Neural cell (in vitro differentiated cells): ENCODE results near the gene AK4. TPM values are rescaled to one million over a fixed set of nuclear protein-coding genes. Genes with fewer than 3 reads are reported as not detected.

ENCODE experiments used
- H2AFZ ChIP-seq: fragments of 200-600, 300-800 bp; sonication (generic), shearing (Covaris generic); 2 replicates; pipeline ENCODE4 v1.6.0; 2014; ENCODE audit warnings: low read depth, mild to moderate bottlenecking, antibody characterized with exemption, low read length, moderate library complexity
- H3F3A ChIP-seq: fragments of 200-600 bp; shearing (Covaris generic); 2 replicates; pipeline ENCODE4 v1.6.1; 2016; ENCODE audit warnings: mild to moderate bottlenecking, moderate library complexity, mixed read lengths, antibody characterized with exemption, low read length; ENCODE audit not compliant: insufficient read depth, poor library complexity, severe bottlenecking
- H3K27ac ChIP-seq: fragments of 200-600, 300-800 bp; sonication (generic), shearing (Covaris generic); 2 replicates; pipeline ENCODE4 v1.5.1; 2014; ENCODE audit warnings: mild to moderate bottlenecking, low read length, moderate library complexity
- H3K27me3 ChIP-seq: fragments of 300-800, 200-600 bp; sonication (generic), shearing (Covaris generic); 2 replicates; pipeline ENCODE4 v1.6.0; 2014; ENCODE audit warnings: mild to moderate bottlenecking, low read depth, low read length, moderate library complexity; ENCODE audit not compliant: insufficient read depth
- H3K36me3 ChIP-seq: fragments of 300-800, 200-600 bp; sonication (generic), shearing (Covaris generic); 2 replicates; pipeline ENCODE4 v1.5.1; 2014; ENCODE audit warnings: mild to moderate bottlenecking, antibody characterized with exemption, low read length, moderate library complexity; ENCODE audit not compliant: insufficient read depth
- H3K4me2 ChIP-seq: fragments of 300-800, 200-600 bp; sonication (generic), shearing (Covaris generic); 2 replicates; pipeline ENCODE4 v1.6.0; 2014; ENCODE audit warnings: mild to moderate bottlenecking, low read length
- H3K4me3 ChIP-seq: fragments of 300-800, 200-600 bp; sonication (generic), shearing (Covaris generic); 2 replicates; pipeline ENCODE4 v1.5.1; 2014; ENCODE audit warnings: mild to moderate bottlenecking, low read length, moderate library complexity
- H3K79me2 ChIP-seq: fragments of 200-600 bp; shearing (Covaris generic); replicated peaks from 2 replicates; pipeline ENCODE4 v1.6.0; 2014; ENCODE audit warnings: mild to moderate bottlenecking, low read length, moderate library complexity; ENCODE audit not compliant: insufficient read depth
- H3K9ac ChIP-seq: fragments of 300-800, 200-600 bp; sonication (generic), shearing (Covaris generic); 2 replicates; pipeline ENCODE4 v1.6.1; 2016; ENCODE audit warnings: mild to moderate bottlenecking, low read length, mixed read lengths
- H3K9me2 ChIP-seq: fragments of 200-600 bp; shearing (Covaris generic); 2 replicates; pipeline ENCODE4 v1.6.1; 2016; ENCODE audit warnings: mild to moderate bottlenecking, low read length, mixed read lengths; ENCODE audit not compliant: insufficient read depth
- H3K9me3 ChIP-seq: fragments of 200-600, 300-800 bp; sonication (generic), shearing (Covaris generic); 2 replicates; pipeline ENCODE4 v1.6.1; 2016; ENCODE audit warnings: mild to moderate bottlenecking, mixed run types, low read length, moderate library complexity, mixed read lengths
- H4K20me1 ChIP-seq: fragments of 200-600 bp; shearing (Covaris generic); 2 replicates; pipeline ENCODE4 v1.6.1; 2016; ENCODE audit warnings: mild to moderate bottlenecking, mixed run types; ENCODE audit not compliant: insufficient read depth
- EP300 ChIP-seq: fragments of 450-650 bp; conservative IDR thresholded peaks from 2 replicates; pipeline ENCODE4 v1.6.1; 2014; ENCODE audit warnings: antibody characterized with exemption, mild to moderate bottlenecking, moderate library complexity; ENCODE audit not compliant: poor library complexity, severe bottlenecking
- EZH2 ChIP-seq: fragments of 200-600, 300-800 bp; shearing (Covaris generic), sonication (generic); IDR thresholded peaks from 2 replicates; pipeline ENCODE4 v1.6.1; 2014; ENCODE audit warnings: antibody characterized with exemption, low read length, borderline replicate concordance, mild to moderate bottlenecking; ENCODE audit not compliant: insufficient read depth, poor library complexity, severe bottlenecking
- MXI1 ChIP-seq: fragments of 450-650 bp; conservative IDR thresholded peaks from 2 replicates; pipeline ENCODE4 v1.6.1; 2014; ENCODE audit warnings: antibody characterized with exemption, mild to moderate bottlenecking; ENCODE audit not compliant: poor library complexity, severe bottlenecking
- POLR2AphosphoS5 ChIP-seq: IDR thresholded peaks from 2 replicates; pipeline ENCODE4 v1.6.1; 2012
- RAD21 ChIP-seq: fragments of 450-650 bp; conservative IDR thresholded peaks from 2 replicates; pipeline ENCODE4 v1.6.1; 2014; ENCODE audit warnings: antibody characterized with exemption, mild to moderate bottlenecking, moderate library complexity
- SMC3 ChIP-seq: fragments of 450-650 bp; conservative IDR thresholded peaks from 2 replicates; pipeline ENCODE4 v1.6.1; 2014; ENCODE audit warnings: antibody characterized with exemption, mild to moderate bottlenecking, moderate library complexity; ENCODE audit not compliant: poor library complexity
- TAF1 ChIP-seq: IDR thresholded peaks from 2 replicates; pipeline ENCODE4 v1.6.1; 2012; ENCODE audit warnings: low read depth
- polyA plus RNA-seq: library from polyadenylated mRNA; depleted of rRNA; stranded (reverse); fragments of >200 nt; gene quantifications from 2 replicates; pipeline ENCODE4 v1.2.3, GENCODE V29; 2014
- TF ChIP-seq, protein P1 (sequence below): IDR thresholded peaks from 2 replicates; pipeline ENCODE4 v1.6.1; 2012; ENCODE audit warnings: borderline replicate concordance
- TF ChIP-seq, protein P2 (sequence below): fragments of 450-650 bp; IDR thresholded peaks from 2 replicates; pipeline ENCODE4 v1.5.1; 2014; ENCODE audit warnings: antibody characterized with exemption, mild to moderate bottlenecking, moderate library complexity; ENCODE audit not compliant: poor library complexity, severe bottlenecking

AK4 gene
- polyA plus RNA-seq, 1 donor from 2014 or later: 1.9 TPM

DNA sequence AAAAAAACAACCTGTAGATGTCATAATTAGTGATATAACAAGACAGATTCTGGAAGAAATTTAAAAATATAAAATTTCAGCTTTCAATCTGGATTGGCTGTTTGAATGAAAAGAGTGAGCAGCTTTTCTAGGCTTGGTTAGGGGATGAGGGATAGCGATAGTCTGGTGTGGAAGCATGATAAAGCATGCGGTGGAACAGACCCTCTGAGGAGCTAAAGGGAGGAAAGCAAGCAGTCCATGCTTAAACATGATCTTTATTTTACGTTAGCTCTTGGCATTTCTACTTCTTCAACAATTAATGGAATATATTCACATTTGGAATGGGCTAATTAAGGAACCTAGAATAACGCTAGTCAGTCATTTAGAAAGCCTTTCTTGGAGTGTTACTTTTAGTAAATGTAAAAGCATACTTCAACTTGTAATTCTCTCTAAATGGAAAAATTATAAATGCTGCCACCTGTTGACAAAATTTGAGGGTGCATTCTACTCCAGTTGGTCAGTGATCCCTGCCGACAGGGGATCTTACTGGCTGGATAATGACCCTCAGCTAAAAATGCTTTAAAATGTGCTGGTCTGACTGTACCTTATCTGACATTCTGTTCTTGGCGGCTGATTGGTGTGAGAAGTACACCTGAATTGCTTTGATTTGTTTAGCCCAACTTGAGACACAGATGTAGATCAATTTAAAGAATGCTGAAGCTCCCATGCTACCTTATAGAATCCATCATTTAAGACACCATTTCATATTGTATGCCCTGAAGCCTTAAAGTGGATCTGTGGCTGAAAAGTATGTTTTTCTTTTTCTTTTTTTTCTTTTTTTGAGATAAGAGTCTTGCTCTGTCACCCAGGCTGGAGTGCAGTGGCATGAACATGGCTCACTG lies 61.2 kb downstream of the AK4 start:
- Histone ChIP-seq H3K4me2 (no peak overlapping the region), H4K20me1 (no peaks in the 10 kb centered on the region), H3K27ac (no peak overlapping the region), H3K79me2 (no peaks in the 10 kb centered on the region), H3K4me3 (no peak overlapping the region), H3K27me3 (no peaks in the 10 kb centered on the region), H3K9me3 (no peaks in the 10 kb centered on the region), H3K36me3 (no peaks in the 10 kb centered on the region), H3F3A (no peaks in the 10 kb centered on the region), H3K9ac (no peak overlapping the region), H3K9me2 (no peaks in the 10 kb centered on the region), H2AFZ (no peak overlapping the region)
- TF ChIP-seq SMC3 (peak; percentile 25), EZH2 (no peak)
- TF ChIP-seq, protein P1, sequence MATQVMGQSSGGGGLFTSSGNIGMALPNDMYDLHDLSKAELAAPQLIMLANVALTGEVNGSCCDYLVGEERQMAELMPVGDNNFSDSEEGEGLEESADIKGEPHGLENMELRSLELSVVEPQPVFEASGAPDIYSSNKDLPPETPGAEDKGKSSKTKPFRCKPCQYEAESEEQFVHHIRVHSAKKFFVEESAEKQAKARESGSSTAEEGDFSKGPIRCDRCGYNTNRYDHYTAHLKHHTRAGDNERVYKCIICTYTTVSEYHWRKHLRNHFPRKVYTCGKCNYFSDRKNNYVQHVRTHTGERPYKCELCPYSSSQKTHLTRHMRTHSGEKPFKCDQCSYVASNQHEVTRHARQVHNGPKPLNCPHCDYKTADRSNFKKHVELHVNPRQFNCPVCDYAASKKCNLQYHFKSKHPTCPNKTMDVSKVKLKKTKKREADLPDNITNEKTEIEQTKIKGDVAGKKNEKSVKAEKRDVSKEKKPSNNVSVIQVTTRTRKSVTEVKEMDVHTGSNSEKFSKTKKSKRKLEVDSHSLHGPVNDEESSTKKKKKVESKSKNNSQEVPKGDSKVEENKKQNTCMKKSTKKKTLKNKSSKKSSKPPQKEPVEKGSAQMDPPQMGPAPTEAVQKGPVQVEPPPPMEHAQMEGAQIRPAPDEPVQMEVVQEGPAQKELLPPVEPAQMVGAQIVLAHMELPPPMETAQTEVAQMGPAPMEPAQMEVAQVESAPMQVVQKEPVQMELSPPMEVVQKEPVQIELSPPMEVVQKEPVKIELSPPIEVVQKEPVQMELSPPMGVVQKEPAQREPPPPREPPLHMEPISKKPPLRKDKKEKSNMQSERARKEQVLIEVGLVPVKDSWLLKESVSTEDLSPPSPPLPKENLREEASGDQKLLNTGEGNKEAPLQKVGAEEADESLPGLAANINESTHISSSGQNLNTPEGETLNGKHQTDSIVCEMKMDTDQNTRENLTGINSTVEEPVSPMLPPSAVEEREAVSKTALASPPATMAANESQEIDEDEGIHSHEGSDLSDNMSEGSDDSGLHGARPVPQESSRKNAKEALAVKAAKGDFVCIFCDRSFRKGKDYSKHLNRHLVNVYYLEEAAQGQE: no peak
- TF ChIP-seq, protein P2, sequence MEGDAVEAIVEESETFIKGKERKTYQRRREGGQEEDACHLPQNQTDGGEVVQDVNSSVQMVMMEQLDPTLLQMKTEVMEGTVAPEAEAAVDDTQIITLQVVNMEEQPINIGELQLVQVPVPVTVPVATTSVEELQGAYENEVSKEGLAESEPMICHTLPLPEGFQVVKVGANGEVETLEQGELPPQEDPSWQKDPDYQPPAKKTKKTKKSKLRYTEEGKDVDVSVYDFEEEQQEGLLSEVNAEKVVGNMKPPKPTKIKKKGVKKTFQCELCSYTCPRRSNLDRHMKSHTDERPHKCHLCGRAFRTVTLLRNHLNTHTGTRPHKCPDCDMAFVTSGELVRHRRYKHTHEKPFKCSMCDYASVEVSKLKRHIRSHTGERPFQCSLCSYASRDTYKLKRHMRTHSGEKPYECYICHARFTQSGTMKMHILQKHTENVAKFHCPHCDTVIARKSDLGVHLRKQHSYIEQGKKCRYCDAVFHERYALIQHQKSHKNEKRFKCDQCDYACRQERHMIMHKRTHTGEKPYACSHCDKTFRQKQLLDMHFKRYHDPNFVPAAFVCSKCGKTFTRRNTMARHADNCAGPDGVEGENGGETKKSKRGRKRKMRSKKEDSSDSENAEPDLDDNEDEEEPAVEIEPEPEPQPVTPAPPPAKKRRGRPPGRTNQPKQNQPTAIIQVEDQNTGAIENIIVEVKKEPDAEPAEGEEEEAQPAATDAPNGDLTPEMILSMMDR: peak; percentile 36

DNA sequence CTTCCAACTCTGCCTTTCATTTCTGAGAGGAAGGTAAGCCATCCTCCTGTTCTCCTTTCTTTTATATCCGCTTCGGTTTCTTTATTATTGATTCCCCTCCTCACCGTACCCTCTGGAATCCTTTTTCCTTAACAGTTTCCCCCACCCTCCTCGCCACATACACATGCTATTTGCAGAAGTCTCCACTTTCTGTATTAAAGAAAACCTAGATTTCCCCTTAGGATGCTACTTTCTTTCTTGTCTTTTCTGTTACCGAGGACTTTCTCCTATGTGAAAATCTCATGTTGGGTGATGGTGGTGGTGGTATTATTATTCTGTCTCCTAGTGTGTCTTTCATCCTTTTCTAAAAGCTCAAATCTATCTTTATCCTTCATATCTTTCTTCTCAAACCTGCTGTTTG lies 62.3 kb downstream of the AK4 start:
- Histone ChIP-seq H3K9me2 (no peaks in the 10 kb centered on the region), H3K27me3 (no peaks in the 10 kb centered on the region), H3K4me3 (no peak overlapping the region), H3K79me2 (no peaks in the 10 kb centered on the region), H3K4me2 (no peak overlapping the region), H3K27ac (no peak overlapping the region), H2AFZ (no peak overlapping the region), H3F3A (no peaks in the 10 kb centered on the region), H4K20me1 (no peaks in the 10 kb centered on the region), H3K9me3 (no peaks in the 10 kb centered on the region), H3K36me3 (no peaks in the 10 kb centered on the region), H3K9ac (no peak overlapping the region)
- no peak for TF ChIP-seq TAF1
- TF ChIP-seq, protein P1: no peak
- TF ChIP-seq SMC3: no peak
- TF ChIP-seq POLR2AphosphoS5: no peak
- TF ChIP-seq EZH2: no peak
- no peak for TF ChIP-seq RAD21
- TF ChIP-seq MXI1: no peak
- no peak for TF ChIP-seq EP300
- TF ChIP-seq, protein P2: no peak
